HK-2 (cell line): Measurements from ENCODE around the gene CTTNBP2NL.
"Not testable (repeated sequence)": the region's sequence is repeated elsewhere in the genome, so short reads cannot be mapped to it uniquely, and the experiment has no call there.

Source experiments
- DNase-seq: peaks from one replicate; pipeline ENCODE4 v3.0.0-alpha.2; 2018; ENCODE audit not compliant: unreplicated experiment

CTTNBP2NL gene

GRCh38 chr1:112386024-112386723 is 9.8 kb upstream of the CTTNBP2NL start:
- no peak for DNase-seq

GRCh38 chr1:112386731-112387346 is 9.2 kb upstream of the CTTNBP2NL start:
- DNase-seq: no peak

- no peak for DNase-seq
Observed at GRCh38 chr1:112387807-112388206, 8.2 kb upstream of the CTTNBP2NL start.

- no peak for DNase-seq
Observed at GRCh38 chr1:112388436-112388835, 7.6 kb upstream of the CTTNBP2NL start.

GRCh38 chr1:112389689-112390088 is 6.3 kb upstream of the CTTNBP2NL start:
- DNase-seq: no peak

GRCh38 chr1:112390335-112390734 is 5.7 kb upstream of the CTTNBP2NL start:
- DNase-seq: not testable (repeated sequence)

- peak; percentile 90 for DNase-seq
Observed at GRCh38 chr1:112390775-112391602, 5.0 kb upstream of the CTTNBP2NL start.

- no peak for DNase-seq
Observed at GRCh38 chr1:112391603-112391940, 4.4 kb upstream of the CTTNBP2NL start.

- no peak for DNase-seq
Observed at GRCh38 chr1:112393631-112393974, 2.4 kb upstream of the CTTNBP2NL start.

GRCh38 chr1:112394743-112395062 is 1.3 kb upstream of the CTTNBP2NL start:
- DNase-seq: no peak

- DNase-seq: peak; percentile 11
Observed at GRCh38 chr1:112395256-112395820, 676 bp upstream of the CTTNBP2NL start.

GRCh38 chr1:112396653-112397471 is 848 bp downstream of the CTTNBP2NL start:
- DNase-seq: peak; percentile 21

GRCh38 chr1:112397841-112398240 is 1.8 kb downstream of the CTTNBP2NL start:
- DNase-seq: no peak

- no peak for DNase-seq
Observed at GRCh38 chr1:112399456-112399855, 3.4 kb downstream of the CTTNBP2NL start.

- not testable (repeated sequence) for DNase-seq
Observed at GRCh38 chr1:112400706-112401105, 4.7 kb downstream of the CTTNBP2NL start.

GRCh38 chr1:112402682-112403643 is 6.9 kb downstream of the CTTNBP2NL start:
- no peak for DNase-seq

- DNase-seq: no peak
Observed at GRCh38 chr1:112406771-112407170, 10.8 kb downstream of the CTTNBP2NL start.

GRCh38 chr1:112409414-112409813 is 13.4 kb downstream of the CTTNBP2NL start:
- DNase-seq: no peak

GRCh38 chr1:112410673-112411072 is 14.7 kb downstream of the CTTNBP2NL start:
- DNase-seq: no peak

GRCh38 chr1:112417271-112417670 is 21.3 kb downstream of the CTTNBP2NL start:
- no peak for DNase-seq
